Hepatocyte (in vitro differentiated cells): ENCODE measurements around the gene ANKRD40CL. TPM values are rescaled to one million over a fixed set of nuclear protein-coding genes. Genes with fewer than 3 reads are reported as not detected.

Source experiments
- DNase-seq: peaks from one replicate; pipeline ENCODE4 v3.0.0-alpha.2; 2016; ENCODE audit warnings: low spot score
- H2AFZ ChIP-seq: fragments of 200-600 bp; sonication (generic); 2 replicates; pipeline ENCODE4 v1.6.0; 2016; ENCODE audit warnings: antibody characterized with exemption, mild to moderate bottlenecking
- H3K27ac ChIP-seq: fragments of 200-600 bp; sonication (generic); 2 replicates; pipeline ENCODE4 v1.5.1; 2016; ENCODE audit warnings: mild to moderate bottlenecking
- H3K27me3 ChIP-seq: fragments of 200-600 bp; sonication (generic); 2 replicates; pipeline ENCODE4 v1.6.1; 2016
- H3K36me3 ChIP-seq: fragments of 200-600 bp; sonication (generic); replicated peaks from 2 replicates; pipeline ENCODE4 v1.5.1; 2016; ENCODE audit warnings: low read depth; ENCODE audit not compliant: insufficient read depth
- H3K4me1 ChIP-seq: fragments of 200-600 bp; sonication (generic); 2 replicates; pipeline ENCODE4 v1.5.1; 2016; ENCODE audit warnings: mild to moderate bottlenecking, moderate library complexity; ENCODE audit not compliant: insufficient read depth
- H3K4me2 ChIP-seq: fragments of 200-600 bp; sonication (generic); 2 replicates; pipeline ENCODE4 v1.6.0; 2016
- H3K4me3 ChIP-seq: fragments of 200-600 bp; sonication (generic); 2 replicates; pipeline ENCODE4 v1.5.1; 2016; ENCODE audit warnings: mild to moderate bottlenecking
- H3K79me2 ChIP-seq: fragments of 200-600 bp; sonication (generic); 2 replicates; pipeline ENCODE4 v1.6.0; 2017; ENCODE audit warnings: mild to moderate bottlenecking
- H3K9me2 ChIP-seq: fragments of 200-600 bp; sonication (generic); replicated peaks from 2 replicates; pipeline ENCODE4 v1.6.0; 2017; ENCODE audit warnings: mild to moderate bottlenecking; ENCODE audit not compliant: insufficient read depth
- H3K9me3 ChIP-seq: fragments of 200-600 bp; sonication (generic); 2 replicates; pipeline ENCODE4 v1.5.1; 2016; ENCODE audit warnings: low read depth, mild to moderate bottlenecking
- H4K20me1 ChIP-seq: fragments of 200-600 bp; sonication (generic); 2 replicates; pipeline ENCODE4 v1.6.0; 2016; ENCODE audit warnings: mild to moderate bottlenecking; ENCODE audit not compliant: insufficient read depth, poor library complexity, severe bottlenecking
- CTCF ChIP-seq: fragments of 200-600 bp; sonication (generic); IDR thresholded peaks from 2 replicates; pipeline ENCODE4 v1.5.1; 2016; ENCODE audit warnings: antibody characterized with exemption, mild to moderate bottlenecking; ENCODE audit not compliant: poor library complexity
- EZH2 ChIP-seq: fragments of 200-600 bp; sonication (generic); IDR thresholded peaks from 2 replicates; pipeline ENCODE4 v1.6.1; 2016; ENCODE audit warnings: antibody characterized with exemption, mild to moderate bottlenecking, borderline replicate concordance
- EZH2phosphoT487 ChIP-seq: fragments of 200-600 bp; sonication (generic); IDR thresholded peaks from one replicate; pipeline ENCODE4 v1.6.1; 2018; ENCODE audit warnings: antibody characterized with exemption, mild to moderate bottlenecking, low read depth, moderate library complexity; ENCODE audit not compliant: unreplicated experiment, severe bottlenecking
- WGBS: methylation state at CpG from one replicate; pipeline ENCODE4 v1.1.6; 2016; ENCODE audit warnings: low lambda C conversion rate; ENCODE audit errors: missing lambda C conversion rate; 5-methylcytosine and 5-hydroxymethylcytosine counted together
- polyA plus RNA-seq: library from polyadenylated mRNA; unstranded; fragments of >200 nt; fragmentation: Nextera tagmentation; extraction: Ambion mirVana; gene quantifications from 2 replicates; pipeline ENCODE4 v1.2.1, GENCODE V29; 2016
- total RNA-seq: library from RNA; depleted of rRNA; stranded (reverse); fragments of >200 nt; gene quantifications from 2 replicates; pipeline ENCODE4 v1.2.3, GENCODE V29; 2014

The ANKRD40CL gene
- total and polyA plus RNA-seq, 2 experiments from 2014 or later, result 3.9 to 4.2 TPM

GRCh38 chr17:50765454-50766221, 1.7 kb downstream of the ANKRD40CL start:
- peak overlapping the region; percentile 79 for H3K27ac ChIP-seq
- 80% methylated on average over 9 of the region's 9 CpGs for WGBS
- H3K79me2 ChIP-seq, result no peaks in the 10 kb centered on the region
- H3K4me1 ChIP-seq, result peaks cover 35% of the 10 kb centered on the region
- H3K27me3 ChIP-seq, result no peaks in the 10 kb centered on the region
- no peaks in the 10 kb centered on the region for H4K20me1 ChIP-seq
- no peaks in the 10 kb centered on the region for H3K36me3 ChIP-seq
- H2AFZ ChIP-seq, result no peak overlapping the region
- no peaks in the 10 kb centered on the region for H3K9me2 ChIP-seq
- no peaks in the 10 kb centered on the region for H3K9me3 ChIP-seq
- no peak for DNase-seq
- H3K4me3 ChIP-seq, result no peak overlapping the region
- no peak for TF ChIP-seq EZH2phosphoT487
- TF ChIP-seq EZH2, result no peak
- TF ChIP-seq CTCF, result no peak
- peak overlapping the region; percentile 57 for H3K4me2 ChIP-seq

GRCh38 chr17:50764734-50765149, 2.6 kb downstream of the ANKRD40CL start:
- no peaks in the 10 kb centered on the region for H3K79me2 ChIP-seq
- DNase-seq, result no peak
- H3K4me1 ChIP-seq, result peaks cover 35% of the 10 kb centered on the region
- TF ChIP-seq EZH2phosphoT487 (no peak), EZH2 (no peak), CTCF (no peak)
- H3K9me2 ChIP-seq, result no peaks in the 10 kb centered on the region
- H3K36me3 ChIP-seq, result no peaks in the 10 kb centered on the region
- no peak overlapping the region for H3K4me3 ChIP-seq
- H3K27ac ChIP-seq, result no peak overlapping the region
- no peaks in the 10 kb centered on the region for H4K20me1 ChIP-seq
- H2AFZ ChIP-seq, result no peak overlapping the region
- H3K9me3 ChIP-seq, result no peaks in the 10 kb centered on the region
- no peaks in the 10 kb centered on the region for H3K27me3 ChIP-seq
- 66% methylated on average over 2 of the region's 2 CpGs for WGBS
- H3K4me2 ChIP-seq, result no peak overlapping the region

GRCh38 chr17:50763716-50764475, 3.4 kb downstream of the ANKRD40CL start:
- TF ChIP-seq CTCF (no peak), EZH2 (no peak), EZH2phosphoT487 (no peak)
- no peaks in the 10 kb centered on the region for H3K9me2 ChIP-seq
- WGBS, result 57% methylated on average over 2 of the region's 2 CpGs
- H3K27ac ChIP-seq, result peak overlapping the region; percentile 32
- no peaks in the 10 kb centered on the region for H3K27me3 ChIP-seq
- no peak overlapping the region for H2AFZ ChIP-seq
- DNase-seq, result peak; percentile 28
- peaks cover 35% of the 10 kb centered on the region for H3K4me1 ChIP-seq
- peak overlapping the region; percentile 69 for H3K4me2 ChIP-seq
- no peaks in the 10 kb centered on the region for H3K36me3 ChIP-seq
- H4K20me1 ChIP-seq, result no peaks in the 10 kb centered on the region
- H3K79me2 ChIP-seq, result no peaks in the 10 kb centered on the region
- H3K4me3 ChIP-seq, result no peak overlapping the region
- H3K9me3 ChIP-seq, result no peaks in the 10 kb centered on the region
